Measurements from ENCODE around the gene TMEM19. TPM values are rescaled to one million over a fixed set of nuclear protein-coding genes. Genes with fewer than 3 reads are reported as not detected.

Gene TMEM19
- total and polyA plus RNA-seq, 2 of the 8 experiments (the other 6 are each of a cell fraction or from before 2014, with no cell fraction given) = 12.6 to 19.1 TPM

DNA sequence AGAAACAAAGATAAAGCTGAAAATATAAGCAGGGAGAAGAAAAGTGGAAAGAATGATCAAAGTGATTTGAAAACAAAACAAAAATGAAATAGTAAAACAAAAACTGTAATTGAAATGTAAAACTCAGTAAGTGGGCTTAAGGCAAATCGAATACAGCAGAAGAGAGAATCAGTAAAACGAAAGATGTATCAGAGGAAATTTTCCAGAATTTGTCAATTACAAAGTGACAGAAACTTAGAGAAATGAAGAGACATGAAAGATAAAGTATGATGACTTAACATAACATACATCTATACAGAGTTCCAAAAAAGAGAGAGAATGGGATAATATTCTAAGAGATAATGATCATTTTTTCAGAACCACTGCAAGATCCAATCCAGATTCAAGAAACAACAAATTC lies 32.7 kb upstream of the TMEM19 start:
- H3K18ac ChIP-seq (ENCODE audit: extremely low read depth, low read length) = no peak overlapping the region
- H4K91ac ChIP-seq (replicated peaks; ENCODE audit: insufficient read length, low read length) = no peak overlapping the region
- H3K23me2 ChIP-seq (ENCODE audit: low read depth, low read length) = no peaks in the 10 kb centered on the region
- TF ChIP-seq YY1 (IDR thresholded peaks at IDR 0.05; ENCODE audit: low read depth, low read length) (no peak), BCL11A (IDR thresholded peaks at IDR 0.05; ENCODE audit: low read depth in 2 of 2, low read length in 2 of 2) (no peak), POLR2AphosphoS5 (IDR thresholded peaks at IDR 0.05; ENCODE audit: low read depth, low read length) (no peak), POLR2A (IDR thresholded peaks at IDR 0.05; ENCODE audit: control extremely low read depth in 1 of 2, low read depth in 2 of 2, low read length in 2 of 2) (no peak), JUND (IDR thresholded peaks at IDR 0.05; ENCODE audit: low read length) (no peak), E2F6 (IDR thresholded peaks at IDR 0.05) (no peak), SUZ12 (IDR thresholded peaks at IDR 0.05; ENCODE audit: low read length) (no peak), SAP30 (IDR thresholded peaks at IDR 0.05; ENCODE audit: insufficient read depth, insufficient replicate concordance, low read length) (no peak), CEBPB (IDR thresholded peaks at IDR 0.05; ENCODE audit: low read depth, low read length) (no peak), MAFK (IDR thresholded peaks at IDR 0.05; ENCODE audit: low read depth, low read length) (no peak), TAF1 (IDR thresholded peaks at IDR 0.05; ENCODE audit: low read depth, low read length) (no peak), CHD2 (IDR thresholded peaks at IDR 0.05; ENCODE audit: low read length) (no peak), ATF2 (IDR thresholded peaks at IDR 0.05; ENCODE audit: low read length) (no peak)
- H4K8ac ChIP-seq (ENCODE audit: extremely low read depth, insufficient read depth, low read length) = no peak overlapping the region
- no peak overlapping the region for H3K4ac ChIP-seq (replicated peaks; ENCODE audit: insufficient read length, low read depth, low read length)
- H2AFZ ChIP-seq (ENCODE audit: low read length) = no peak overlapping the region
- no peak overlapping the region for H3K56ac ChIP-seq (replicated peaks; ENCODE audit: insufficient read length, low read depth, low read length)
- H3K27me3 ChIP-seq (replicated peaks in 1 of 4; ENCODE audit: control insufficient read depth in 3 of 4, extremely low read depth in 1 of 4, insufficient read depth in 3 of 4, low read length in 3 of 4) = no peaks in the 10 kb centered on the region
- H3K9ac ChIP-seq (replicated peaks in 1 of 4; ENCODE audit: extremely low read depth in 1 of 4, low read depth in 3 of 4, low read length in 3 of 4) = no peak overlapping the region
- H3K79me1 ChIP-seq (ENCODE audit: low read depth, low read length) = no peaks in the 10 kb centered on the region
- H3K23ac ChIP-seq (ENCODE audit: insufficient read length) = no peak overlapping the region
- ChIA-PET POLR2A (ENCODE audit: partially characterized antibody) (no interaction called here), CTCF (ENCODE audit: partially characterized antibody) (no interaction called here)
- H3K79me2 ChIP-seq (ENCODE audit: control insufficient read depth in 1 of 2, insufficient read depth in 2 of 2, low read length in 2 of 2) = peaks cover 0 to 78% of the 10 kb centered on the region in 2 experiments; a peak in 2 of 4 replicates
- DNase-seq (ENCODE audit: low read depth in 1 of 2, low spot score in 2 of 2) (no peak), FAIRE-seq (no peak)
- H4K5ac ChIP-seq (ENCODE audit: insufficient read length, low read depth, low read length) = no peak overlapping the region
- peaks cover 0 to 2% of the 10 kb centered on the region in 2 experiments for H4K20me1 ChIP-seq (replicated peaks in 1 of 2; ENCODE audit: control insufficient read depth in 1 of 2, insufficient read depth in 2 of 2, low read length in 2 of 2)
- no peak overlapping the region for H3K14ac ChIP-seq (ENCODE audit: insufficient read length)
- no peak overlapping the region for H3K27ac ChIP-seq (ENCODE audit: low read depth, low read length)
- no peak overlapping the region for H2AK5ac ChIP-seq (ENCODE audit: low read depth, low read length)
- 97% methylated on average over 2 of the region's 2 CpGs; no CpG with 5 or more reads in 1 of the 2 experiments for WGBS, 2 experiments (ENCODE audit: extremely low coverage in 1 of 2, insufficient coverage in 1 of 2, insufficient read length in 1 of 2, insufficient replicate concordance in 2 of 2, low coverage in 1 of 2, low lambda C conversion rate in 2 of 2, missing lambda C conversion rate in 1 of 2)
- H2BK120ac ChIP-seq (replicated peaks; ENCODE audit: low read depth, low read length) = no peak overlapping the region
- H2BK12ac ChIP-seq (ENCODE audit: low read depth, low read length) = no peak overlapping the region
- no peaks in the 10 kb centered on the region for H3K4me1 ChIP-seq (replicated peaks in 1 of 4; ENCODE audit: control insufficient read depth in 3 of 4, insufficient read depth in 4 of 4, low read length in 3 of 4)
- H3K36me3 ChIP-seq (ENCODE audit: control insufficient read depth in 2 of 4, insufficient read depth in 4 of 4, low read length in 3 of 4) = peaks cover 2 to 50% (median 19%) of the 10 kb centered on the region in 4 experiments; a peak in 4 of 8 replicates
- no peak overlapping the region for H2BK15ac ChIP-seq (ENCODE audit: low read length)
- H2BK20ac ChIP-seq (ENCODE audit: low read length) = no peak overlapping the region
- no peak overlapping the region for H3K4me3 ChIP-seq (ENCODE audit: extremely low read depth in 1 of 4, insufficient read depth in 2 of 4, low read depth in 3 of 4, low read length in 4 of 4)
- H2BK5ac ChIP-seq (ENCODE audit: low read depth, low read length) = no peak overlapping the region
- no peak overlapping the region for H3K4me2 ChIP-seq (ENCODE audit: insufficient read depth in 1 of 2, low read depth in 2 of 2, low read length in 2 of 2)
- H3K9me3 ChIP-seq (ENCODE audit: insufficient read depth in 2 of 2, low read depth in 1 of 2, low read length in 1 of 2) = no peaks in the 10 kb centered on the region; a peak in 1 of 4 replicates

All from H1 (cell line).